OCI-LY7 (cell line): ENCODE results near the gene RRM1. TPM values are rescaled to one million over a fixed set of nuclear protein-coding genes. Genes with fewer than 3 reads are reported as not detected.
"Not testable (repeated sequence)": the region's sequence is repeated elsewhere in the genome, so short reads cannot be mapped to it uniquely, and the experiment has no call there.

Experiments used
- BruUV-seq: library from RNA; stranded (reverse); fragments of 400-500 nt; replicated peaks from 2 replicates; lab custom pipeline; 2021; lab: Mats Ljungman, UMichigan
- CTCF ChIA-PET: fragments of 300-600 bp; sonication (Branson Sonifier 250); formaldehyde crosslinking; loops from one replicate; lab custom pipeline; 2022; ENCODE audit warnings: antibody characterized with exemption; ENCODE audit not compliant: unreplicated experiment; lab: Charles Lee
- POLR2A ChIA-PET: fragments of 300-600 bp; sonication (Branson Sonifier 250); formaldehyde crosslinking; loops from one replicate; lab custom pipeline; 2022; ENCODE audit warnings: antibody characterized with exemption; lab: Charles Lee
- DNase-seq: peaks from one replicate; pipeline ENCODE4 v3.0.0-alpha.2; 2015; ENCODE audit warnings: low spot score
- H2AFZ ChIP-seq: fragments of 200-600 bp; sonication (generic), shearing (Covaris generic); 2 replicates; pipeline ENCODE4 v1.6.1; 2014; ENCODE audit warnings: mild to moderate bottlenecking, antibody characterized with exemption, low read length, moderate library complexity
- H3K27ac ChIP-seq: fragments of 200-600 bp; sonication (generic); 2 replicates; pipeline ENCODE4 v1.5.1; 2014; ENCODE audit warnings: mixed run types, low read depth, mild to moderate bottlenecking, moderate library complexity, low read length, inconsistent platforms; ENCODE audit not compliant: poor library complexity, severe bottlenecking
- H3K36me3 ChIP-seq: fragments of 200-600 bp; sonication (generic); 2 replicates; pipeline ENCODE4 v1.6.1; 2014; ENCODE audit warnings: mild to moderate bottlenecking, antibody characterized with exemption, low read length, moderate library complexity, mixed read lengths; ENCODE audit not compliant: insufficient read depth
- H3K4me1 ChIP-seq: fragments of 200-600 bp; sonication (generic); 2 replicates; pipeline ENCODE4 v1.5.1; 2014; ENCODE audit warnings: mild to moderate bottlenecking, low read length; ENCODE audit not compliant: insufficient read depth, poor library complexity, severe bottlenecking
- H3K4me2 ChIP-seq: fragments of 200-600 bp; sonication (generic); 2 replicates; pipeline ENCODE4 v1.6.1; 2014; ENCODE audit warnings: mild to moderate bottlenecking, low read length
- H3K4me3 ChIP-seq: fragments of 200-600 bp; sonication (generic); 2 replicates; pipeline ENCODE4 v1.5.1; 2014; ENCODE audit warnings: mild to moderate bottlenecking, low read depth, low read length; ENCODE audit not compliant: poor library complexity, severe bottlenecking
- H3K79me2 ChIP-seq: fragments of 200-600 bp; sonication (generic); 2 replicates; pipeline ENCODE4 v1.6.1; 2016; ENCODE audit warnings: low read depth, mild to moderate bottlenecking, low read length, moderate library complexity, mixed read lengths; ENCODE audit not compliant: insufficient read depth
- H3K9me2 ChIP-seq: fragments of 200-600 bp; sonication (generic); 2 replicates; pipeline ENCODE4 v1.6.1; 2016; ENCODE audit warnings: mild to moderate bottlenecking, low read length, mixed read lengths; ENCODE audit not compliant: insufficient read depth
- H3K9me3 ChIP-seq: fragments of 200-600 bp; sonication (generic); 2 replicates; pipeline ENCODE4 v1.6.1; 2014; ENCODE audit warnings: mild to moderate bottlenecking, mixed run types, low read length, mixed read lengths
- H4K20me1 ChIP-seq: fragments of 200-600 bp; sonication (generic); 2 replicates; pipeline ENCODE4 v1.6.1; 2014; ENCODE audit warnings: mild to moderate bottlenecking, antibody characterized with exemption, low read length, moderate library complexity, mixed read lengths; ENCODE audit not compliant: insufficient read depth
- EZH2phosphoT487 ChIP-seq: fragments of 200-600 bp; sonication (generic); IDR thresholded peaks from 2 replicates; pipeline ENCODE4 v1.6.1; 2018; ENCODE audit warnings: low read depth, borderline replicate concordance, mild to moderate bottlenecking, mixed run types, antibody characterized with exemption, low read length, moderate library complexity, mixed read lengths
- intact Hi-C: fragments of 100-400 bp; cut with micrococcal nuclease; formaldehyde crosslinking; loops from one replicate; pipeline ENCODE4 v1.10.0; 2022; ENCODE audit not compliant: unreplicated experiment
- total RNA-seq, 2 experiments: library from RNA; depleted of rRNA in 1 of 2; stranded (reverse); fragments of >200 nt in 1 of 2; shearing (Covaris generic) in 1 of 2; gene quantifications; 2 replicates each; pipeline ENCODE4 v1.2.3, GENCODE V29; 2014 to 2022
- TF ChIP-seq, protein P1 (sequence below): fragments of 200-600 bp; sonication (generic); conservative IDR thresholded peaks from 2 replicates; pipeline ENCODE4 v1.5.1; 2014; ENCODE audit warnings: mild to moderate bottlenecking, antibody characterized with exemption, low read length, moderate library complexity, mixed read lengths

The RRM1 gene
- total RNA-seq, 2 experiments from 2014 or later, result 123 to 162 TPM

- no TSS peak for BruUV-seq
- no peaks in the 10 kb centered on the region for H3K9me3 ChIP-seq
- no peaks in the 10 kb centered on the region for H3K9me2 ChIP-seq
- CTCF ChIA-PET, result no interaction called here
- peaks cover 97% of the 10 kb centered on the region for H3K36me3 ChIP-seq
- H3K4me3 ChIP-seq, result no peak overlapping the region
- no peak overlapping the region for H2AFZ ChIP-seq
- intact Hi-C loops, result no loop called here
- H3K4me2 ChIP-seq, result no peak overlapping the region
- POLR2A ChIA-PET, result no interaction called here
- H3K27ac ChIP-seq, result no peak overlapping the region
- H4K20me1 ChIP-seq, result no peaks in the 10 kb centered on the region
- no peak for TF ChIP-seq EZH2phosphoT487
- TF ChIP-seq, protein P1, sequence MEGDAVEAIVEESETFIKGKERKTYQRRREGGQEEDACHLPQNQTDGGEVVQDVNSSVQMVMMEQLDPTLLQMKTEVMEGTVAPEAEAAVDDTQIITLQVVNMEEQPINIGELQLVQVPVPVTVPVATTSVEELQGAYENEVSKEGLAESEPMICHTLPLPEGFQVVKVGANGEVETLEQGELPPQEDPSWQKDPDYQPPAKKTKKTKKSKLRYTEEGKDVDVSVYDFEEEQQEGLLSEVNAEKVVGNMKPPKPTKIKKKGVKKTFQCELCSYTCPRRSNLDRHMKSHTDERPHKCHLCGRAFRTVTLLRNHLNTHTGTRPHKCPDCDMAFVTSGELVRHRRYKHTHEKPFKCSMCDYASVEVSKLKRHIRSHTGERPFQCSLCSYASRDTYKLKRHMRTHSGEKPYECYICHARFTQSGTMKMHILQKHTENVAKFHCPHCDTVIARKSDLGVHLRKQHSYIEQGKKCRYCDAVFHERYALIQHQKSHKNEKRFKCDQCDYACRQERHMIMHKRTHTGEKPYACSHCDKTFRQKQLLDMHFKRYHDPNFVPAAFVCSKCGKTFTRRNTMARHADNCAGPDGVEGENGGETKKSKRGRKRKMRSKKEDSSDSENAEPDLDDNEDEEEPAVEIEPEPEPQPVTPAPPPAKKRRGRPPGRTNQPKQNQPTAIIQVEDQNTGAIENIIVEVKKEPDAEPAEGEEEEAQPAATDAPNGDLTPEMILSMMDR, result no peak
- H3K4me1 ChIP-seq, result no peaks in the 10 kb centered on the region
- no peaks in the 10 kb centered on the region for H3K79me2 ChIP-seq
- no peak for DNase-seq
These were observed 30.5 kb downstream of the RRM1 start for GRCh38 chr11:4125141-4125540.

DNA sequence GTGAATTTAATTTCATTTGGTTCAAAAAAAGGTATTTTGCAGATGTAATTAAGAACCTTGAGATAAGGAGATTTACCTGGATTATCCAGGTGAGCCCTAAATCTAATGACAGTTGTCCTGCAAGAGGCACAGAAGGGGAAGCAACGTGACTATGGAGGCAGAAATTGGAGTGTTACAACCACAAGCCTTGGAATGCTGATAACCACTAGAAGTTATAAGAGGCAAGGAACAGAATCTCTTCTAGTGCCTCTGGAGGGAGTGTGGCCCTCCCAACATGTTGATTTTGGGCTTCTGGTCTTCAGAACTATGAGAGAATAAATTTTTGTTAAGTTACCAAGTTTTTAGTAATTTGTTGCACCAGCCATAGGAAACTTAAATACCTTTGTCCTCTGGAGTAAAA lies 32.8 kb downstream of the RRM1 start:
- H4K20me1 ChIP-seq, result no peaks in the 10 kb centered on the region
- H3K4me2 ChIP-seq, result no peak overlapping the region
- CTCF ChIA-PET, result no interaction called here
- no peak overlapping the region for H3K27ac ChIP-seq
- no peaks in the 10 kb centered on the region for H3K4me1 ChIP-seq
- peaks cover 97% of the 10 kb centered on the region for H3K36me3 ChIP-seq
- H3K9me2 ChIP-seq, result no peaks in the 10 kb centered on the region
- POLR2A ChIA-PET, result no interaction called here
- H3K9me3 ChIP-seq, result no peaks in the 10 kb centered on the region
- TF ChIP-seq, protein P1, result no peak
- no peak for TF ChIP-seq EZH2phosphoT487
- no peaks in the 10 kb centered on the region for H3K79me2 ChIP-seq
- BruUV-seq, result no TSS peak
- H3K4me3 ChIP-seq, result no peak overlapping the region
- intact Hi-C loops, result no loop called here
- no peak overlapping the region for H2AFZ ChIP-seq
- DNase-seq, result no peak

DNA sequence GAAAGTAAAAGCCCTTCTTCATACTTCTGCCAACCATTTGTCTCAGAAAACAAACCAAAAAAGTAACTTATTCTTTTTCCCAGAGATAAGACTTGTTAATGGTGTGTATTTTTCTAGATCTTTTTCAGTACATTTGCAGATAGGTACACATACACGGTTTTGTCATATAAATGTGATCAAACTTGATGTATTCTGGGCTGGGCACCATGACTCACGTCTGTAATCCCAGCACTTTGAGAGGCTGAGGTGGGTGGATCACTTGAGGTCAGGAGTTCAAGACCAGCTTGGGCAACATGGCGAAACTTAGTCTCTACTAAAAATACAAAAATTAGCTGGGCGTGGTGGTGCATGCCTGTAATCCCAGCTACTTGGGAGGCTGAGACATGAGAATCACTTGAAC lies 35.6 kb downstream of the RRM1 start:
- H2AFZ ChIP-seq, H4K20me1 ChIP-seq, H3K79me2 ChIP-seq, H3K4me1 ChIP-seq, BruUV-seq, H3K27ac ChIP-seq, H3K4me3 ChIP-seq, H3K4me2 ChIP-seq, DNase-seq, intact Hi-C loops, H3K9me2 ChIP-seq, CTCF ChIA-PET, H3K9me3 ChIP-seq: not testable (repeated sequence)
- peaks cover 99% of the 10 kb centered on the region for H3K36me3 ChIP-seq
- POLR2A ChIA-PET, result interaction anchor here (0.6 to 0.9 kb wide), 2 partner anchors 34 to 409 kb away, joined by 3 to 4 read pairs; no protein-coding TSS in a partner anchor
